Right atrium auricular region (tissue), 2 donors: ENCODE data around the gene GNB4. TPM values are rescaled to one million over a fixed set of nuclear protein-coding genes. Genes with fewer than 3 reads are reported as not detected.

Source experiments
- DNase-seq: peaks from one replicate; pipeline ENCODE4 v3.0.0-alpha.2; 2019; ENCODE audit warnings: low spot score
- H3K27ac ChIP-seq, 2 donors: fragments of 200-600 bp; sonication (generic); 1 replicate in 1 of 2; 2 replicates in 1 of 2; pipeline ENCODE4 v1.5.1; 2016 to 2019
- H3K27me3 ChIP-seq, 2 donors: fragments of 200-600 bp; sonication (generic); one replicate each; pipeline versions ENCODE4 v1.5.1 to v1.6.0; 2017 to 2019
- H3K36me3 ChIP-seq: fragments of 200-600 bp; sonication (generic); one replicate; pipeline ENCODE4 v1.5.1; 2016
- H3K4me1 ChIP-seq, 2 donors: fragments of 200-600 bp; sonication (generic); one replicate each; pipeline versions ENCODE4 v1.5.1 to v1.6.0; 2017 to 2019
- H3K4me3 ChIP-seq, 2 donors: fragments of 200-600 bp; sonication (generic); 1 replicate in 1 of 2; 2 replicates in 1 of 2; pipeline ENCODE4 v1.5.1; 2017 to 2019; ENCODE audit warnings: mild to moderate bottlenecking in 1 of 2, moderate library complexity in 1 of 2
- H3K9me3 ChIP-seq, 2 donors: fragments of 200-600 bp; sonication (generic); one replicate each; pipeline ENCODE4 v1.5.1; 2019
- CTCF ChIP-seq, 2 donors: fragments of 200-600 bp; sonication (generic); IDR thresholded peaks; one replicate each; pipeline ENCODE4 v1.5.1; 2019; ENCODE audit warnings: antibody characterized with exemption in 2 of 2
- total RNA-seq, 2 donors: library from RNA; depleted of rRNA; stranded (reverse); fragments of >200 nt; gene quantifications; one replicate each; pipeline ENCODE4 v1.1.0, GENCODE V29; 2016

GNB4 gene
- total RNA-seq, 2 donors from 2014 or later: 11.7 to 36.0 TPM

- DNase-seq: no peak
- Histone ChIP-seq H3K4me3 (no peak overlapping the region), H3K36me3 (peaks cover 89% of the 10 kb centered on the region), H3K9me3 (no peaks in the 10 kb centered on the region), H3K4me1 (no peaks in the 10 kb centered on the region), H3K27ac (no peak overlapping the region), H3K27me3 (no peaks in the 10 kb centered on the region)
- no peak for TF ChIP-seq CTCF (IDR thresholded peaks at IDR 0.05)
Observed at GRCh38 chr3:179363332-179363731, 87.9 kb downstream of the GNB4 start.

GRCh38 chr3:179355996-179356395 lies 95.3 kb downstream of the GNB4 start:
- Histone ChIP-seq H3K36me3 (peaks cover 76% of the 10 kb centered on the region), H3K4me1 (peaks cover 0 to 10% of the 10 kb centered on the region in 2 donors), H3K4me3 (no peak overlapping the region), H3K27ac (peak overlapping the region in 1 of 2 donors; percentile 35), H3K27me3 (no peaks in the 10 kb centered on the region), H3K9me3 (no peaks in the 10 kb centered on the region)
- no peak for TF ChIP-seq CTCF (IDR thresholded peaks at IDR 0.05)
- DNase-seq: no peak

DNA sequence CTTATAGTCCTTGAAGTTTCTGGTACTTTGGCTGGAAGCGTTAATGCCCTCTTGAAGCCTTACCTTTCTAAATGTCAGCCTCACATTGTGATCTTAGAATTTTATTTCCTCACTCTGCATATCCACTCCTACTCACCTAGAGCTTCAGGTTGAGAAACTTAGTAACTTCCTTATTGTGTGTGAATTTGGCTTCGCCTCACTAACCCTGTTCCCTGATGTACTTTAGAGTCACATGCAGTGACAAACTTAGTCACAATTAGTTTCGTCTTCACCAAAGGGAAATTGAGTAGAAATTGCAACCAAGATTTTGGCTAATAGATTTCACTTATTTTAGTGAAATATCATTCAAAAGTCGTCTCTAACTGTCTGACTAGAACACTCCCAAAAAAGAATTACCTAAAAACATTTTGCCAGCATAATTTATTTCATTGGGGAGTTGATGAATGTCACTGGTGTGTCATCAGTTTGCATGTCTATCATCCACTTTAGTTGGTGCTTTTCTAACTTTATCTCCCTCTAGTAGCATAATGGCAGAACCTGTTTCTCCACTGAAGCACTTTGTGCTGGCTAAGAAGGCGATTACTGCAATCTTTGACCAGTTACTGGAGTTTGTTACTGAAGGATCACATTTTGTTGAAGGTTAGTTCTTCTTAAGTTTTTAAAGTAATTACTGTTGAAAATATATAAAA lies 102.8 kb downstream of the GNB4 start:
- H3K27me3 ChIP-seq: no peaks in the 10 kb centered on the region
- peak overlapping the region; percentile 87 to 93 for H3K27ac ChIP-seq
- H3K4me3 ChIP-seq: peak overlapping the region; percentile 84 to 89
- peaks cover 0 to 15% of the 10 kb centered on the region in 2 donors for H3K4me1 ChIP-seq
- TF ChIP-seq CTCF (IDR thresholded peaks at IDR 0.05): no peak
- H3K36me3 ChIP-seq: peaks cover 24% of the 10 kb centered on the region
- no peaks in the 10 kb centered on the region for H3K9me3 ChIP-seq
- no peak for DNase-seq

DNA sequence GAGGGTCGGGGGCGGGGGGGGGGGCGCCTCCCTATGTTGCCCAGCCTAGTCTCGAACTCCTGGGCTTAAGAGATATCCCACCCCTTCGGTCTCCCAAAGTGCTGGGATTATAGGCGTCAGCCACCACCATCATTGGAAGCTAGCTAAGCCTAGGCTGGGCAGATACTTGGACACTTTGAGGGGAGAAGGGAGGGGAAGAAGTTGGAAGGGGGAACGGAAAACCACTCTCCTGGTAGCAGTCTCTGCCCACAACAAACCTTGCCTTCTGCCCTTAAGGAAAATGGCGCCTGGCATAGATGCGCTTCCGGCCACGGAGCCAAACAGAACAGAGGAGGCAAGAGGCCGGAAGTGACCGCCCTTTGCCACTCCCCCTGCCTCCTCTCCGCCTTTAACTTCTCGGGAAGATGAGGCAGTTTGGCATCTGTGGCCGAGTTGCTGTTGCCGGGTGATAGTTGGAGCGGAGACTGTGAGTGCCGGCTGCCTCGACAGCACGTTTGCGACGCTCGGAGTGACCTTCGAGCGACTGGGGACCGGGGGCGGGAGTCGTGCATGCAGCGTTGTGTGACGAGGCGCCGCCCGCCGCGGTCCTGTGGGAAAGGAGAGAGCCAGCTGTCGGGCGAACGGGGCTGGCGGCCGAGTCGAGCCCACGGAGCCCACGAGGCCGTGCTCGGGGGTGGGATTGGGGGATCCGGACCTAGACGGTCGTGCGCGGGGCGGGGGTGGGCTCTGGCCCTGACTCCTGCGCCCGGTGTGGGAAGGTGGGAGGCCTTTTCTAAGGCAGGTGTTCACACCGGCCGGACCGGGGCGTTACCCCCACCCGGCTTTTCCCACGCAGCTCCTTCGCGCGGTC lies 103.7 kb downstream of the GNB4 start, which contains the start of gene MFN1:
MFN1 (plus strand) TSS at position 365 of the 850 bp plus-strand sequence. CDS start 1,143 bp downstream, outside the sequence.
- Histone ChIP-seq H3K9me3 (no peaks in the 10 kb centered on the region), H3K4me3 (peak within 1 kb of the TSS; percentile 84 to 89), H3K27me3 (no peaks in the 10 kb centered on the region), H3K4me1 (peaks cover 0 to 15% of the 10 kb centered on the region in 2 donors), H3K27ac (peak within 1 kb of the TSS; percentile 87 to 93), H3K36me3 (peaks cover 19% of the 10 kb centered on the region)
- no peak for TF ChIP-seq CTCF (IDR thresholded peaks at IDR 0.05)
- DNase-seq: peak; percentile 97

Other genes starting within 250 kb of the GNB4 start
- gene KCNMB3, start 200.4 kb downstream of the GNB4 start, total RNA-seq: 1 to 10 TPM; 1.1 to 1.6 TPM
- gene ZNF639, start 128.4 kb downstream of the GNB4 start, total RNA-seq: 10 to 100 TPM; 46.4 to 47.2 TPM
- 10 to 100 TPM; 30.5 to 68.0 TPM for gene MFN1, start 103.8 kb downstream of the GNB4 start, total RNA-seq
- 10 to 100 TPM; 15.9 to 32.9 TPM for gene ACTL6A, start 111.5 kb upstream of the GNB4 start, total RNA-seq
- gene MRPL47, start 153.2 kb upstream of the GNB4 start, total RNA-seq: 10 to 100 TPM; 30.8 to 40.9 TPM
- 100 to 1,000 TPM; 142 to 304 TPM for gene NDUFB5, start 153.3 kb upstream of the GNB4 start, total RNA-seq
- 10 to 100 TPM; 75.9 to 89.7 TPM for gene USP13, start 201.6 kb upstream of the GNB4 start, total RNA-seq